Activated CD8-positive, alpha-beta T cell treated with anti-CD3 and anti-CD28 coated beads for 36 hours (primary cell): ENCODE results near the gene USO1. TPM values are rescaled to one million over a fixed set of nuclear protein-coding genes. Genes with fewer than 3 reads are reported as not detected.

ENCODE experiments used
- ATAC-seq: fragments of 200-7000 bp; cut with Tn5 transposase; one replicate; pipeline ENCODE4 v1.10.0; 2021; ENCODE audit warnings: mild to moderate bottlenecking, moderate library complexity
- CTCF ChIA-PET: fragments of 350-600 bp; sonication (Branson Sonifier 250); formaldehyde crosslinking; loops from one replicate; lab custom pipeline; 2021; ENCODE audit warnings: antibody characterized with exemption; lab: Charles Lee
- POLR2A ChIA-PET: fragments of 350-600 bp; sonication (Branson Sonifier 250); formaldehyde crosslinking; loops from one replicate; lab custom pipeline; 2021; ENCODE audit warnings: antibody characterized with exemption; lab: Charles Lee
- DNase-seq: peaks from one replicate; pipeline ENCODE4 v3.0.0-alpha.2; 2020
- H3K27ac Mint-ChIP-seq: one replicate; pipeline ENCODE4 v1.8.0; 2021; ENCODE audit warnings: mild to moderate bottlenecking, mixed read lengths
- H3K27me3 Mint-ChIP-seq: one replicate; pipeline ENCODE4 v1.8.0; 2021; ENCODE audit warnings: mixed read lengths
- H3K36me3 Mint-ChIP-seq: one replicate; pipeline ENCODE4 v1.8.0; 2021; ENCODE audit warnings: low read depth, mixed read lengths
- H3K4me1 Mint-ChIP-seq: one replicate; pipeline ENCODE4 v1.8.0; 2021; ENCODE audit warnings: low read depth, mixed read lengths
- H3K4me3 Mint-ChIP-seq: one replicate; pipeline ENCODE4 v1.8.0; 2021; ENCODE audit warnings: mild to moderate bottlenecking, moderate library complexity, mixed read lengths
- H3K9me3 Mint-ChIP-seq: one replicate; pipeline ENCODE4 v1.8.0; 2021; ENCODE audit warnings: mixed read lengths
- intact Hi-C: fragments of 100-400 bp; cut with micrococcal nuclease; formaldehyde crosslinking; loops from one replicate; pipeline ENCODE4 v1.10.0; 2022
- total RNA-seq, 2 experiments: library from RNA; stranded (reverse); gene quantifications; one replicate each; pipeline ENCODE4 v1.2.3, GENCODE V29; 2021
- TF ChIP-seq, protein P1 (sequence below): fragments of 200-600 bp; IDR thresholded peaks from one replicate; pipeline ENCODE4 v1.8.0; 2022; ENCODE audit warnings: antibody characterized with exemption, mild to moderate bottlenecking

The USO1 gene
- total RNA-seq, 2 experiments from 2014 or later, result 50.5 to 52.0 TPM

DNA sequence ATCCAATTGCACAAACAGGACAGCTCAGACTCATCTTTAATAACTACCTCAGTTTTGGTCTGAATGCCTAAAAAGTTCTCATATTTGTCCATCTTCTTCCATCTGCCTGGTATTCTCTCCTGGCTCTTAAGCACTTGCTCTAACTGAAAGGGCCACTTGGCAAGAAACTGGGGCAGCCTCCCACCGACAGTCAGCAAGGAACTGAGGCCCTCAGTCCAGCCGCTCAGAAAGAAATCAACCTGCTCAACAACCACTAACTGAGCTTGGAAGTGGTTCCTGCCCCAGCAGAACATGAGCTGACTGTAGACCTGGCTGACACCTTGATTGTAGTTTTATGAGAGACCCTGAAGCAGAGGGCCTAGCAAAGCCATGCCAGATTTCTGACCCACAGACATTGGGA, 93.5 kb downstream of the USO1 start:
- CTCF ChIA-PET, result no interaction called here
- TF ChIP-seq, protein P1, sequence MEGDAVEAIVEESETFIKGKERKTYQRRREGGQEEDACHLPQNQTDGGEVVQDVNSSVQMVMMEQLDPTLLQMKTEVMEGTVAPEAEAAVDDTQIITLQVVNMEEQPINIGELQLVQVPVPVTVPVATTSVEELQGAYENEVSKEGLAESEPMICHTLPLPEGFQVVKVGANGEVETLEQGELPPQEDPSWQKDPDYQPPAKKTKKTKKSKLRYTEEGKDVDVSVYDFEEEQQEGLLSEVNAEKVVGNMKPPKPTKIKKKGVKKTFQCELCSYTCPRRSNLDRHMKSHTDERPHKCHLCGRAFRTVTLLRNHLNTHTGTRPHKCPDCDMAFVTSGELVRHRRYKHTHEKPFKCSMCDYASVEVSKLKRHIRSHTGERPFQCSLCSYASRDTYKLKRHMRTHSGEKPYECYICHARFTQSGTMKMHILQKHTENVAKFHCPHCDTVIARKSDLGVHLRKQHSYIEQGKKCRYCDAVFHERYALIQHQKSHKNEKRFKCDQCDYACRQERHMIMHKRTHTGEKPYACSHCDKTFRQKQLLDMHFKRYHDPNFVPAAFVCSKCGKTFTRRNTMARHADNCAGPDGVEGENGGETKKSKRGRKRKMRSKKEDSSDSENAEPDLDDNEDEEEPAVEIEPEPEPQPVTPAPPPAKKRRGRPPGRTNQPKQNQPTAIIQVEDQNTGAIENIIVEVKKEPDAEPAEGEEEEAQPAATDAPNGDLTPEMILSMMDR, result no peak

DNA sequence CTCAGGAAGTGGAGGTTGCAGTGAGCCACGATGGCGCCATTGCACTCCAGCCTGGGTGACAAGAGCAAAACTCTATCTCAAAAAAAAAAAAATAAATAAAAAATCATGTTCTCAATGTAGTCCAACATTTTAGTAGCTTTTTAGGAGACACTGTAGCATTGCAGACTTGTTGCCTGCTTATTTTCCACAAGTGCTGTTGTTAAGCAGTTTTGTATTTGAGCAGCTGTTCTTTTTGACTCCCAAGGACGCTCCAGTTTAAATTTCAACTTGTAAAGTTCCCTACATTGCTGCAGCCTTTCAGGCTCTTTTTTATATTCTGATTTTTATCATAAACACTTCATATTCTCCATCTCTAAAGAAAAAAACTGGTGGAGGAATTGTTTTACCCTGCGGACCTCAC, 94.7 kb downstream of the USO1 start:
- H3K27me3 Mint-ChIP-seq, result no peaks in the 10 kb centered on the region
- CTCF ChIA-PET, result no interaction called here

More for the DNA sequence above, 93.5 kb downstream of the USO1 start:
- Mint-ChIP-seq H3K36me3 (peaks cover 12% of the 10 kb centered on the region), H3K4me3 (no peak overlapping the region), H3K4me1 (no peaks in the 10 kb centered on the region), H3K27me3 (no peaks in the 10 kb centered on the region), H3K27ac (no peak overlapping the region), H3K9me3 (no peaks in the 10 kb centered on the region)
- no peak for ATAC-seq
- POLR2A ChIA-PET, result interaction anchor here (0.6 kb wide), 1 partner anchor 49 kb away, joined by 3 read pairs; no protein-coding TSS in a partner anchor
- intact Hi-C loops, result no loop called here
- DNase-seq, result no peak

DNA sequence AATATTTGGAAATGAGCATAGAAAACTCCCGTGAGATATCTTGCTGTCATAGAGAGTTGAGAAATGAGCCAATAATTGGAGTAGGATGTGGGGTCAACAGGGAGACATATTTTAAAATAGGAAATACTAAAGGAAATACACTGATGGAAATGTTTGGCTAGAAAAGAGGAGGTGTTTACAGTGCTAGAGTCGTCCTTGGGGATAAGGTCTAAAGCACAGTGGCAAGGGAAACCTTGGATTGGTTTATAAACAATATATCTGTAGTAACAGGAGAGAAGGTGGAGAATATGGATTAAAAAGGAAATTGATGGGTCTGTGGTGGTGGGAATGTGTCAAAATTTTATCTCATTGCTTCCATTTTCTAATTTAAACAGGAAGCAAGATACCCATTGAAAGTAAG, 95.8 kb downstream of the USO1 start:
- no peak for DNase-seq
- Mint-ChIP-seq H3K4me3 (no peak overlapping the region), H3K27ac (no peak overlapping the region), H3K27me3 (no peaks in the 10 kb centered on the region), H3K4me1 (no peaks in the 10 kb centered on the region), H3K9me3 (no peaks in the 10 kb centered on the region), H3K36me3 (peaks cover 2% of the 10 kb centered on the region)
- TF ChIP-seq, protein P1, result no peak
- intact Hi-C loops, result no loop called here
- CTCF ChIA-PET, result no interaction called here
- POLR2A ChIA-PET, result no interaction called here
- no peak for ATAC-seq

More for the DNA sequence above, 94.7 kb downstream of the USO1 start:
- H3K4me3 Mint-ChIP-seq, result no peak overlapping the region
- TF ChIP-seq, protein P1, result no peak
- no peak for ATAC-seq
- POLR2A ChIA-PET, result interaction anchor here (0.8 kb wide), 1 partner anchor 67 kb away, joined by 5 read pairs; no protein-coding TSS in a partner anchor
- intact Hi-C loops, result no loop called here
- no peaks in the 10 kb centered on the region for H3K4me1 Mint-ChIP-seq
- no peaks in the 10 kb centered on the region for H3K9me3 Mint-ChIP-seq
- no peak overlapping the region for H3K27ac Mint-ChIP-seq
- H3K36me3 Mint-ChIP-seq, result peaks cover 8% of the 10 kb centered on the region
- DNase-seq, result no peak

DNA sequence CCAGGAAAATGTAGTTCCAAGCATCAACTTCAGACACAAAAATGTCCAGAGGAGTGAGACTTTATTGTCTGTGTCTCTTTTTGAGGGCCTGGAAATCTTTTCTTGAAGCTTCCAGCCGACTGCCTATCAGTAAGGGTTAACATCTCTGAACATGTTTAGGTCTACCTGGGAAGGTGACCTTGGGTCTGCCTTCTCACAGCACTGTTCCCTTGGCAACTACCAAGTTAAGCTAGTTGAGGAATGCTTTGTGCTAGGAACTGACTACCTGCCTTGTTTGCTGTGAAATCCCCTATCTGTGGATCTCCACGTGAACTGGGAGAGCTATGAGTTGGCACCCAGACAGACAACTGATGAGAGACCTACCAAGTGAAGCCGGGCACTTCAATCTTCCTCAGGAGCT, 96.3 kb downstream of the USO1 start:
- Mint-ChIP-seq H3K27me3 (no peaks in the 10 kb centered on the region), H3K36me3 (no peaks in the 10 kb centered on the region), H3K4me3 (no peak overlapping the region), H3K9me3 (no peaks in the 10 kb centered on the region), H3K4me1 (no peaks in the 10 kb centered on the region), H3K27ac (no peak overlapping the region)
- ChIA-PET POLR2A (no interaction called here), CTCF (no interaction called here)
- intact Hi-C loops, result no loop called here
- no peak for DNase-seq
- no peak for ATAC-seq
- TF ChIP-seq, protein P1, result no peak

DNA sequence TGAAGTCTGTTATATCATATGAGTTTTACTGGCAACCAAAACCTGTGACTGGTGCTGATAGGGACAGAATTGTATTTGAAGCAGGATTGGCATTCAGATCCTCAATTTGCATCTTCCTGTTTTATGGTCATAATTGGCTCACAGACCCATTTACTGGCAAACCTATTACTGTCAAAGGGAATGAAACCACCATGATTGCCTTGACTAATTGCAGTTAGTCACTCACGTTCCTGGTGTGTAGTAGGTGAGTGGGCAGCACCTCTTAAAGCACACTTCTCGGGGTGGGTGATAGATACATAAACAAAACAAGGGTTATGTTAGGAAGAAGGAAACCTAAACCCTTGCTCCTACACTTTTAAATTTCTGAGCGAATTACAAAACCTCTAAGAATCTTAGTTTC, 96.8 kb downstream of the USO1 start:
- TF ChIP-seq, protein P1, result no peak
- H3K27ac Mint-ChIP-seq, result no peak overlapping the region
- no peak for DNase-seq
- H3K36me3 Mint-ChIP-seq, result no peaks in the 10 kb centered on the region
- ChIA-PET POLR2A (no interaction called here), CTCF (no interaction called here)
- intact Hi-C loops, result no loop called here
- H3K4me3 Mint-ChIP-seq, result no peak overlapping the region
- no peak for ATAC-seq
- no peaks in the 10 kb centered on the region for H3K27me3 Mint-ChIP-seq
- no peaks in the 10 kb centered on the region for H3K9me3 Mint-ChIP-seq
- no peaks in the 10 kb centered on the region for H3K4me1 Mint-ChIP-seq
